Erythroblast (primary cell): Measurements from ENCODE around the gene CNST.
A peak's percentile ranks its signal among the peaks of the same experiment; 100 is the strongest.

Source experiments
- DNase-seq, 2 experiments: peaks; one replicate each; lab custom pipeline; 2025; lab: John Stamatoyannopoulos, UW
- GATA1 ChIP-seq: IDR thresholded peaks from 2 replicates; pipeline ENCODE4 v1.6.1; 2011; ENCODE audit warnings: low read depth, mild to moderate bottlenecking, control low read depth, low read length, moderate library complexity
- POLR2A ChIP-seq: IDR thresholded peaks from 2 replicates; pipeline ENCODE4 v1.6.1; 2011; ENCODE audit warnings: mild to moderate bottlenecking, low read length

Gene CNST

GRCh38 chr1:246566128-246566812 lies at the start of gene CNST, which contains the start of gene TFB2M:
TSS of gene CNST (plus strand) at chr1:246566456. CDS start at chr1:246591563, 25,107 bp downstream.
TSS of gene TFB2M (minus strand) at chr1:246566261. CDS start at chr1:246566138, 123 bp downstream.
- peak; percentile 98 to 99 for DNase-seq
- TF ChIP-seq POLR2A: peak; percentile 96
- TF ChIP-seq GATA1: no peak

- DNase-seq: no peak
- TF ChIP-seq GATA1: no peak
- TF ChIP-seq POLR2A: no peak
These were observed 48.9 kb upstream of the CNST start for GRCh38 chr1:246517391-246517790.

- TF ChIP-seq POLR2A: no peak
- TF ChIP-seq GATA1: no peak
- no peak for DNase-seq
These were observed 47.6 kb upstream of the CNST start for GRCh38 chr1:246518456-246519205.

- no peak for TF ChIP-seq GATA1
- TF ChIP-seq POLR2A: no peak
- DNase-seq: no peak
These were observed 46.7 kb upstream of the CNST start for GRCh38 chr1:246519514-246519913.

GRCh38 chr1:246526380-246526779 lies 39.9 kb upstream of the CNST start:
- DNase-seq: no peak
- no peak for TF ChIP-seq GATA1
- no peak for TF ChIP-seq POLR2A

GRCh38 chr1:246526915-246527314 lies 39.3 kb upstream of the CNST start:
- no peak for DNase-seq
- TF ChIP-seq POLR2A: no peak
- no peak for TF ChIP-seq GATA1

GRCh38 chr1:246527402-246528088 lies 38.7 kb upstream of the CNST start:
- TF ChIP-seq POLR2A: no peak
- TF ChIP-seq GATA1: no peak
- no peak for DNase-seq

GRCh38 chr1:246528933-246529731 lies 37.1 kb upstream of the CNST start:
- DNase-seq: no peak
- TF ChIP-seq POLR2A (no peak), GATA1 (no peak)

GRCh38 chr1:246530482-246530881 lies 35.8 kb upstream of the CNST start:
- no peak for DNase-seq
- TF ChIP-seq GATA1: no peak
- TF ChIP-seq POLR2A: no peak

GRCh38 chr1:246532519-246532918 lies 33.7 kb upstream of the CNST start:
- TF ChIP-seq POLR2A (no peak), GATA1 (no peak)

GRCh38 chr1:246533371-246533905 lies 32.8 kb upstream of the CNST start:
- no peak for DNase-seq
- TF ChIP-seq GATA1 (no peak), POLR2A (no peak)

More at GRCh38 chr1:246532519-246532918, 33.7 kb upstream of the CNST start:
- DNase-seq: no peak

- no peak for DNase-seq
- TF ChIP-seq GATA1: no peak
- no peak for TF ChIP-seq POLR2A
These were observed 32.1 kb upstream of the CNST start for GRCh38 chr1:246534114-246534513.

- no peak for DNase-seq
- TF ChIP-seq GATA1 (no peak), POLR2A (no peak)
These were observed 28.8 kb upstream of the CNST start for GRCh38 chr1:246537441-246537840.
